Upper lobe of left lung (tissue), 6 donors: Measurements from ENCODE around the gene EML1. TPM values are rescaled to one million over a fixed set of nuclear protein-coding genes. Genes with fewer than 3 reads are reported as not detected.

Experiments
- ATAC-seq, 2 donors: fragments of 200-7000 bp; cut with Tn5 transposase; one replicate each; pipeline ENCODE4 v1.9.1; 2022; ENCODE audit warnings: mild to moderate bottlenecking in 2 of 2, moderate library complexity in 2 of 2; ENCODE audit not compliant: low FRiP score in 2 of 2
- DNase-seq, 2 donors: peaks; one replicate each; pipeline ENCODE4 v3.0.0-alpha.2; 2019 to 2020
- H3K27ac ChIP-seq, 4 donors: fragments of 200-600 bp; sonication (generic); one replicate each; pipeline ENCODE4 v1.5.1; 2016 to 2019
- H3K27me3 ChIP-seq, 4 donors: fragments of 200-600 bp; sonication (generic); one replicate each; pipeline ENCODE4 v1.5.1; 2017 to 2019
- H3K36me3 ChIP-seq, 4 donors: fragments of 200-600 bp; sonication (generic); one replicate each; pipeline ENCODE4 v1.5.1; 2016 to 2019
- H3K4me1 ChIP-seq, 4 donors: fragments of 200-600 bp; sonication (generic); one replicate each; pipeline ENCODE4 v1.5.1; 2018 to 2019
- H3K4me3 ChIP-seq, 4 donors: fragments of 200-600 bp; sonication (generic); one replicate each; pipeline ENCODE4 v1.5.1; 2017 to 2019; ENCODE audit warnings: mild to moderate bottlenecking in 2 of 4, moderate library complexity in 1 of 4
- H3K9me3 ChIP-seq, 4 donors: fragments of 200-600 bp; sonication (generic); one replicate each; pipeline ENCODE4 v1.5.1; 2018 to 2019
- CTCF ChIP-seq, 6 experiments: fragments of 450-650 bp in 4 of 6; fragments of 200-600 bp in 2 of 6; sonication (generic) in 2 of 6; IDR thresholded peaks; one replicate each; pipeline ENCODE4 v1.5.1; 2016 to 2019; ENCODE audit warnings: antibody characterized with exemption in 6 of 6
- EP300 ChIP-seq, 4 donors: sonication (generic); formaldehyde crosslinking; IDR thresholded peaks; one replicate each; pipeline ENCODE4 v1.5.1; 2017; ENCODE audit warnings: antibody characterized with exemption in 4 of 4, control low read depth in 2 of 4
- POLR2A ChIP-seq, 4 donors: fragments of 450-650 bp; IDR thresholded peaks; one replicate each; pipeline ENCODE4 v1.5.1; 2016 to 2017; ENCODE audit warnings: antibody characterized with exemption in 4 of 4, mild to moderate bottlenecking in 2 of 4
- POLR2AphosphoS5 ChIP-seq, 2 donors: sonication (generic); formaldehyde crosslinking; IDR thresholded peaks; one replicate each; pipeline ENCODE4 v1.5.1; 2017; ENCODE audit warnings: antibody characterized with exemption in 2 of 2
- WGBS, 2 donors: methylation state at CpG; one replicate each; pipeline ENCODE4 v1.1.5; 2017 to 2018; 5-methylcytosine and 5-hydroxymethylcytosine counted together
- total RNA-seq, 6 donors: library from RNA; depleted of rRNA in 4 of 6; stranded (reverse); fragments of >200 nt in 4 of 6; gene quantifications; one replicate each; pipeline versions ENCODE4 v1.1.0 to v1.2.1, GENCODE V29; 2016 to 2021
- donor health status: DM: no; HTN: no; CAD: no; lungs with moderate emphysema.
- donor health status: DM: no; HTN: yes; CAD: no; lungs with severe emphysema.

The EML1 gene
- total RNA-seq, 6 donors from 2014 or later = 22.2 to 55.5 (median 36.4) TPM

- Histone ChIP-seq H3K27ac (no peak overlapping the region), H3K9me3 (no peaks in the 10 kb centered on the region), H3K4me3 (no peak overlapping the region), H3K36me3 (peaks cover 0 to 32% (median 2%) of the 10 kb centered on the region in 4 donors), H3K27me3 (no peaks in the 10 kb centered on the region), H3K4me1 (no peaks in the 10 kb centered on the region)
- ATAC-seq (no peak), DNase-seq (no peak)
- WGBS, 2 donors = 71 to 73% methylated on average over 5 to 6 of the region's 6 CpGs
- no peak for TF ChIP-seq POLR2AphosphoS5 (IDR thresholded peaks at IDR 0.05)
- no peak for TF ChIP-seq CTCF (IDR thresholded peaks at IDR 0.05)
- TF ChIP-seq POLR2A (IDR thresholded peaks at IDR 0.05) = no peak
- no peak for TF ChIP-seq EP300 (IDR thresholded peaks at IDR 0.05)
These were observed 137.4 kb downstream of the EML1 start for GRCh38 chr14:99930420-99931274.

GRCh38 chr14:99931308-99931707 lies 138.1 kb downstream of the EML1 start:
- TF ChIP-seq EP300 (IDR thresholded peaks at IDR 0.05) (no peak), POLR2AphosphoS5 (IDR thresholded peaks at IDR 0.05) (no peak), CTCF (IDR thresholded peaks at IDR 0.05) (no peak), POLR2A (IDR thresholded peaks at IDR 0.05) (no peak)
- 94 to 95% methylated on average over 4 of the region's 4 CpGs for WGBS, 2 donors
- no peaks in the 10 kb centered on the region for H3K27me3 ChIP-seq
- H3K4me1 ChIP-seq = no peaks in the 10 kb centered on the region
- H3K4me3 ChIP-seq = no peak overlapping the region
- DNase-seq = no peak
- peaks cover 0 to 38% (median 4%) of the 10 kb centered on the region in 4 donors for H3K36me3 ChIP-seq
- no peak overlapping the region for H3K27ac ChIP-seq
- H3K9me3 ChIP-seq = no peaks in the 10 kb centered on the region
- no peak for ATAC-seq

DNA sequence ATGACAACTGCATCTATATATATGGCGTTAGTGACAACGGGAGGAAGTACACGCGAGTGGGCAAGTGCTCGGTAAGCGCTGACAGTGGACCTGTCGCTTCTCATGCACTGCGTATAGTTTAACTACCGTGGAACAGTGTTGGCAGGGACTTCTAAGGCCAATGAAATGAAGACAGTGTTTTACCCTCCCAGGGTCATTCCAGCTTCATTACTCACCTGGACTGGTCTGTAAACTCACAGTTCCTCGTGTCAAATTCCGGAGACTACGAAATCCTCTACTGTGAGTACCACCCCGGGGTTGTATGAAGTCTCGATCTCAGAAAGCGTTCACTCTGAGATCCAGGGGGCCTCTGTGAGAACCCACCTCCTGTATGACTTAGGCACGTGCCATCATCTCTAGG lies 142.8 kb downstream of the EML1 start:
- TF ChIP-seq POLR2AphosphoS5 (IDR thresholded peaks at IDR 0.05) = no peak
- WGBS, 2 donors = 92 to 98% methylated on average over 16 of the region's 16 CpGs
- Histone ChIP-seq H3K36me3 (peaks cover 0 to 69% (median 37%) of the 10 kb centered on the region in 4 donors), H3K9me3 (no peaks in the 10 kb centered on the region), H3K4me1 (no peaks in the 10 kb centered on the region), H3K27me3 (no peaks in the 10 kb centered on the region), H3K4me3 (no peak overlapping the region), H3K27ac (no peak overlapping the region)
- ATAC-seq = no peak
- no peak for DNase-seq

- TF ChIP-seq CTCF (IDR thresholded peaks at IDR 0.05) (no peak), POLR2A (IDR thresholded peaks at IDR 0.05) (no peak), POLR2AphosphoS5 (IDR thresholded peaks at IDR 0.05) (no peak), EP300 (IDR thresholded peaks at IDR 0.05) (no peak)
- H3K36me3 ChIP-seq = peaks cover 0 to 73% (median 38%) of the 10 kb centered on the region in 4 donors
- no peaks in the 10 kb centered on the region for H3K27me3 ChIP-seq
- no peak overlapping the region for H3K27ac ChIP-seq
- no peaks in the 10 kb centered on the region for H3K4me1 ChIP-seq
- WGBS, 2 donors = 93% methylated on average over 24 to 27 of the region's 29 CpGs
- no peak overlapping the region for H3K4me3 ChIP-seq
- peak in 1 of 2 donors; percentile 63 for DNase-seq
- no peaks in the 10 kb centered on the region for H3K9me3 ChIP-seq
- peak in 1 of 2 donors; percentile 4 for ATAC-seq
These were observed 143.7 kb downstream of the EML1 start for GRCh38 chr14:99936738-99937474.

DNA sequence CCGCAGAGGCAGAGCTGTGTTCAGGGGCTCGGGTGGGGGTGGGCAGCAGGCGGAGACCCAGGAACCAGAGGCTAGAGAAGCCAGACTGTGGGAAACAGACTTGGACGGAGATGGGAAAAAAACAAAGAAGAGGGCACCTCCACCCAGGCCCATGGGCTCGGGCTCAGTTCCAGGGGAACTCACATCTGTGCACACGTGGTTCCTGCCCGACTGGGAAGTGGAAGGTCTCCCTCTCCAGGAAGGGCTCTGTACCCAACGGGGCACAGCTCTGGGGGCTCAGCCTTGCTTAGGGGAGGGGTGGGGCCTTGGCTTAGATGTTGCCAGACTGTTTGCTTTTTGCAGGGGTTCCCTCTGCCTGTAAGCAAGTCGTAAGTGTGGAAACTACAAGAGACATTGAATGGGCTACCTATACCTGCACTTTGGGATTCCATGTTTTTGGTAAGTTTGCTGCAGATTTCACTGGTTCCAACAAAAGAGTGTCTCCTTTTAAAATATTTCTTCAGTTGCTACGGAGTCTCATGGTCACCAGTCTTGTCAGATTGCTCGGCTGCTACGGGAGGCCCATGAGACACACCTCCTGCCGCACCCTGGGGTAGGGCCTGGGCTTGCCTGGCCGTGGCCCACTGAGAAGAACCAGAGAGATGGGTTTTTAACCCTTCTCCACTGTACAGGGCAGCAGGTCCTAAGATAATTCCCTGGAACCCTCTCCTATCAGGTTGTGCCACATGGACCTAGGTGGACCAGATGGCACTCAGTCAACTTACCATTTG lies 144.4 kb downstream of the EML1 start:
- H3K4me1 ChIP-seq = no peaks in the 10 kb centered on the region
- H3K27me3 ChIP-seq = no peaks in the 10 kb centered on the region
- no peak for DNase-seq
- no peak overlapping the region for H3K4me3 ChIP-seq
- 83 to 84% methylated on average over 11 to 14 of the region's 14 CpGs for WGBS, 2 donors
- TF ChIP-seq POLR2A (IDR thresholded peaks at IDR 0.05) (no peak), POLR2AphosphoS5 (IDR thresholded peaks at IDR 0.05) (no peak)
- peaks cover 4 to 80% (median 41%) of the 10 kb centered on the region in 4 donors for H3K36me3 ChIP-seq
- peak in 1 of 2 donors; percentile 3 for ATAC-seq
- H3K27ac ChIP-seq = no peak overlapping the region
- H3K9me3 ChIP-seq = no peaks in the 10 kb centered on the region
